ENCODE measurements around the gene SLC25A13. TPM values are rescaled to one million over a fixed set of nuclear protein-coding genes. Genes with fewer than 3 reads are reported as not detected.

SLC25A13 gene
- polyA plus RNA-seq, 1 of the 3 experiments (the other 2 are of a cell fraction), result 16.0 TPM

- H3K9me3 ChIP-seq, result no peaks in the 10 kb centered on the region
- no peak overlapping the region for H3K27ac ChIP-seq (ENCODE audit: low read depth in 2 of 2, low read length in 1 of 2)
- H3K79me2 ChIP-seq (ENCODE audit: insufficient read depth), result peaks cover 32% of the 10 kb centered on the region
- TF ChIP-seq EZH2phosphoT487 (IDR thresholded peaks at IDR 0.05; ENCODE audit: borderline replicate concordance, low read depth) (no peak), TCF12 (IDR thresholded peaks at IDR 0.05) (no peak), JUND (IDR thresholded peaks at IDR 0.05) (no peak), USF1 (IDR thresholded peaks at IDR 0.05; ENCODE audit: borderline replicate concordance, low read depth) (no peak)
- peaks cover 0 to 3% of the 10 kb centered on the region in 2 experiments for H3K36me3 ChIP-seq (replicated peaks in 1 of 2; ENCODE audit: control insufficient read depth in 1 of 2, insufficient read depth in 2 of 2, low read length in 1 of 2)
- H4K20me1 ChIP-seq (ENCODE audit: insufficient read depth), result no peaks in the 10 kb centered on the region; the same call in 1 of the 2 replicates
- no peak for DNase-seq
- CTCF ChIA-PET, result no interaction called here
- WGBS (ENCODE audit: low lambda C conversion rate), result 93% methylated on average over 3 of the region's 3 CpGs
- no peak overlapping the region for H3K4me3 ChIP-seq (ENCODE audit: low read depth in 2 of 2, low read length in 1 of 2)
- H3K4me1 ChIP-seq (ENCODE audit: control insufficient read depth in 1 of 2, insufficient read depth in 2 of 2, low read depth in 1 of 2, low read length in 1 of 2), result no peaks in the 10 kb centered on the region
- H3K9me2 ChIP-seq, result no peaks in the 10 kb centered on the region
- H3K27me3 ChIP-seq (ENCODE audit: insufficient read depth), result no peaks in the 10 kb centered on the region
- H2AFZ ChIP-seq (ENCODE audit: low read depth), result no peak overlapping the region
- no peak overlapping the region for H3K4me2 ChIP-seq
- no peaks in the 10 kb centered on the region for H3F3A ChIP-seq (replicated peaks; ENCODE audit: insufficient read depth)
- POLR2A ChIA-PET, result no interaction called here
- no peak overlapping the region for H3K9ac ChIP-seq
Observed at GRCh38 chr7:96253964-96254363, 67.9 kb downstream of the SLC25A13 start.

GRCh38 chr7:96253441-96253840 lies 68.5 kb downstream of the SLC25A13 start:
- Histone ChIP-seq H2AFZ (ENCODE audit: low read depth) (no peak overlapping the region), H3K9ac (no peak overlapping the region), H3K9me3 (no peaks in the 10 kb centered on the region), H3K36me3 (replicated peaks in 1 of 2; ENCODE audit: control insufficient read depth in 1 of 2, insufficient read depth in 2 of 2, low read length in 1 of 2) (peaks cover 0 to 3% of the 10 kb centered on the region in 2 experiments), H3K79me2 (ENCODE audit: insufficient read depth) (peaks cover 28% of the 10 kb centered on the region), H3K4me3 (ENCODE audit: low read depth in 2 of 2, low read length in 1 of 2) (no peak overlapping the region), H3K27ac (ENCODE audit: low read depth in 2 of 2, low read length in 1 of 2) (no peak overlapping the region), H4K20me1 (ENCODE audit: insufficient read depth) (no peaks in the 10 kb centered on the region; the same call in 1 of the 2 replicates), H3K4me2 (no peak overlapping the region), H3K27me3 (ENCODE audit: insufficient read depth) (no peaks in the 10 kb centered on the region), H3K9me2 (no peaks in the 10 kb centered on the region), H3F3A (replicated peaks; ENCODE audit: insufficient read depth) (no peaks in the 10 kb centered on the region), H3K4me1 (ENCODE audit: control insufficient read depth in 1 of 2, insufficient read depth in 2 of 2, low read depth in 1 of 2, low read length in 1 of 2) (no peaks in the 10 kb centered on the region)
- no peak for DNase-seq
- CTCF ChIA-PET, result no interaction called here
- TF ChIP-seq SMC3 (IDR thresholded peaks at IDR 0.05; ENCODE audit: low read depth, low read length) (no peak), JUND (IDR thresholded peaks at IDR 0.05) (no peak), RCOR1 (IDR thresholded peaks at IDR 0.05; ENCODE audit: low read length) (no peak), RAD21 (IDR thresholded peaks at IDR 0.05; ENCODE audit: low read length) (no peak), TAF1 (IDR thresholded peaks at IDR 0.05; ENCODE audit: borderline replicate concordance, low read depth, low read length) (no peak), POLR2AphosphoS5 (IDR thresholded peaks at IDR 0.05; ENCODE audit: low read depth, low read length) (no peak), TEAD4 (IDR thresholded peaks at IDR 0.05; ENCODE audit: borderline replicate concordance, insufficient read depth) (no peak), EP300 (IDR thresholded peaks at IDR 0.05; ENCODE audit: borderline replicate concordance in 1 of 2, low read depth in 1 of 2, low read length in 1 of 2) (no peak), CHD2 (IDR thresholded peaks at IDR 0.05; ENCODE audit: low read length, partially characterized antibody) (no peak), FOSL2 (IDR thresholded peaks at IDR 0.05; ENCODE audit: borderline replicate concordance, low read depth) (no peak), USF2 (IDR thresholded peaks at IDR 0.05; ENCODE audit: borderline replicate concordance, low read depth, low read length) (no peak), RFX5 (IDR thresholded peaks at IDR 0.05; ENCODE audit: low read length) (no peak), NFIC (IDR thresholded peaks at IDR 0.05; ENCODE audit: borderline replicate concordance) (no peak), ZBTB33 (IDR thresholded peaks at IDR 0.05; ENCODE audit: borderline replicate concordance, low read depth) (no peak), RXRA (IDR thresholded peaks at IDR 0.05; ENCODE audit: borderline replicate concordance, low read depth) (no peak)
- POLR2A ChIA-PET, result no interaction called here
- 84% methylated on average over 2 of the region's 2 CpGs for WGBS (ENCODE audit: low lambda C conversion rate)
